ENCODE data around the gene XPO1.
A peak's percentile ranks its signal among the peaks of the same experiment; 100 is the strongest.
"Not testable (repeated sequence)": the region's sequence is repeated elsewhere in the genome, so short reads cannot be mapped to it uniquely, and the experiment has no call there.

The XPO1 gene

GRCh38 chr2:61463769-61464475 lies 74.2 kb downstream of the XPO1 start:
- DNase-seq, result no peak
- TF ChIP-seq GATA1 (IDR thresholded peaks at IDR 0.05; ENCODE audit: low read depth, low read length) (no peak), POLR2A (IDR thresholded peaks at IDR 0.05; ENCODE audit: low read length) (no peak)

- no peak for TF ChIP-seq GATA1 (IDR thresholded peaks at IDR 0.05; ENCODE audit: low read depth, low read length)
- TF ChIP-seq POLR2A (IDR thresholded peaks at IDR 0.05; ENCODE audit: low read length), result no peak
- DNase-seq, result no peak
Measured at GRCh38 chr2:61461404-61461803, 76.8 kb downstream of the XPO1 start.

GRCh38 chr2:61460163-61460562 lies 78.0 kb downstream of the XPO1 start:
- DNase-seq, result peak; percentile 32 to 36

GRCh38 chr2:61456746-61457420 lies 81.3 kb downstream of the XPO1 start:
- TF ChIP-seq GATA1 (IDR thresholded peaks at IDR 0.05; ENCODE audit: low read depth, low read length), result no peak
- TF ChIP-seq POLR2A (IDR thresholded peaks at IDR 0.05; ENCODE audit: low read length), result no peak
- DNase-seq, result no peak

More at GRCh38 chr2:61460163-61460562, 78.0 kb downstream of the XPO1 start:
- no peak for TF ChIP-seq POLR2A (IDR thresholded peaks at IDR 0.05; ENCODE audit: low read length)

- TF ChIP-seq POLR2A (IDR thresholded peaks at IDR 0.05; ENCODE audit: low read length), result no peak
- no peak for DNase-seq
Measured at GRCh38 chr2:61456070-61456745, 81.9 kb downstream of the XPO1 start.

- DNase-seq, result not testable (repeated sequence)
Measured at GRCh38 chr2:61454972-61455371, 83.2 kb downstream of the XPO1 start.

GRCh38 chr2:61454383-61454782 lies 83.8 kb downstream of the XPO1 start:
- TF ChIP-seq POLR2A (IDR thresholded peaks at IDR 0.05; ENCODE audit: low read length) (no peak), GATA1 (IDR thresholded peaks at IDR 0.05; ENCODE audit: low read depth, low read length) (no peak)
- no peak for DNase-seq

GRCh38 chr2:61452392-61452791 lies 85.8 kb downstream of the XPO1 start:
- TF ChIP-seq GATA1 (IDR thresholded peaks at IDR 0.05; ENCODE audit: low read depth, low read length) (no peak), POLR2A (IDR thresholded peaks at IDR 0.05; ENCODE audit: low read length) (no peak)
- DNase-seq, result no peak

GRCh38 chr2:61451178-61451577 lies 87.0 kb downstream of the XPO1 start:
- DNase-seq, result no peak
- TF ChIP-seq POLR2A (IDR thresholded peaks at IDR 0.05; ENCODE audit: low read length) (no peak), GATA1 (IDR thresholded peaks at IDR 0.05; ENCODE audit: low read depth, low read length) (no peak)

- DNase-seq, result no peak
- no peak for TF ChIP-seq POLR2A (IDR thresholded peaks at IDR 0.05; ENCODE audit: low read length)
Measured at GRCh38 chr2:61450144-61450543, 88.0 kb downstream of the XPO1 start.

GRCh38 chr2:61448229-61448628 lies 89.9 kb downstream of the XPO1 start:
- peak; percentile 42 to 80 for DNase-seq
- no peak for TF ChIP-seq POLR2A (IDR thresholded peaks at IDR 0.05; ENCODE audit: low read length)
- no peak for TF ChIP-seq GATA1 (IDR thresholded peaks at IDR 0.05; ENCODE audit: low read depth, low read length)

- DNase-seq, result not testable (repeated sequence)
Measured at GRCh38 chr2:61446971-61447370, 91.2 kb downstream of the XPO1 start.

- TF ChIP-seq POLR2A (IDR thresholded peaks at IDR 0.05; ENCODE audit: low read length), result no peak
- TF ChIP-seq GATA1 (IDR thresholded peaks at IDR 0.05; ENCODE audit: low read depth, low read length), result no peak
- no peak for DNase-seq
Measured at GRCh38 chr2:61443342-61444041, 94.7 kb downstream of the XPO1 start.

GRCh38 chr2:61439241-61440002 lies 98.7 kb downstream of the XPO1 start:
- no peak for TF ChIP-seq GATA1 (IDR thresholded peaks at IDR 0.05; ENCODE audit: low read depth, low read length)
- TF ChIP-seq POLR2A (IDR thresholded peaks at IDR 0.05; ENCODE audit: low read length), result no peak
- DNase-seq, result no peak
